Measurements from ENCODE around the gene C6orf132. TPM values are rescaled to one million over a fixed set of nuclear protein-coding genes. Genes with fewer than 3 reads are reported as not detected.

The C6orf132 gene
- total and polyA plus RNA-seq, 2 of the 8 experiments (the other 6 are each of a cell fraction or from before 2014, with no cell fraction given), result 31.5 to 64.0 TPM

- H3K56ac ChIP-seq (replicated peaks; ENCODE audit: insufficient read length, low read depth, low read length), result no peak overlapping the region
- peaks cover 0 to 8% (median 5%) of the 10 kb centered on the region in 4 experiments; a peak in 5 of 7 replicates for H3K4me1 ChIP-seq (replicated peaks in 1 of 4; ENCODE audit: control insufficient read depth in 3 of 4, insufficient read depth in 4 of 4, low read length in 3 of 4)
- no peak overlapping the region for H3K4ac ChIP-seq (replicated peaks; ENCODE audit: insufficient read length, low read depth, low read length)
- no peak overlapping the region for H2BK15ac ChIP-seq (ENCODE audit: low read length)
- H3K14ac ChIP-seq (ENCODE audit: insufficient read length), result no peak overlapping the region
- H2BK12ac ChIP-seq (ENCODE audit: low read depth, low read length), result no peak overlapping the region
- H2BK5ac ChIP-seq (ENCODE audit: low read depth, low read length), result no peak overlapping the region
- H4K20me1 ChIP-seq (replicated peaks in 1 of 2; ENCODE audit: control insufficient read depth in 1 of 2, insufficient read depth in 2 of 2, low read length in 2 of 2), result no peaks in the 10 kb centered on the region
- DNase-seq (ENCODE audit: low read depth in 1 of 2, low spot score in 2 of 2) (no peak), FAIRE-seq (no peak)
- H2BK120ac ChIP-seq (replicated peaks; ENCODE audit: low read depth, low read length), result no peak overlapping the region
- H2AFZ ChIP-seq (ENCODE audit: low read length), result no peak overlapping the region
- POLR2A ChIA-PET (ENCODE audit: partially characterized antibody), result interaction anchor here (0.8 to 1.0 kb wide), 3 partner anchors 14 to 91 kb away, joined by 3 to 4 read pairs (median 4); no protein-coding TSS in a partner anchor
- no peak overlapping the region for H2BK20ac ChIP-seq (ENCODE audit: low read length)
- H4K91ac ChIP-seq (replicated peaks; ENCODE audit: insufficient read length, low read length), result no peak overlapping the region
- no peaks in the 10 kb centered on the region for H3K23me2 ChIP-seq (ENCODE audit: low read depth, low read length)
- H3K79me1 ChIP-seq (ENCODE audit: low read depth, low read length), result no peaks in the 10 kb centered on the region
- H3K18ac ChIP-seq (ENCODE audit: extremely low read depth, low read length), result no peak overlapping the region
- no peak for TF ChIP-seq TCF12 (IDR thresholded peaks at IDR 0.05; ENCODE audit: low read depth, low read length)
- TF ChIP-seq ATF2 (IDR thresholded peaks at IDR 0.05; ENCODE audit: low read length), result no peak
- TF ChIP-seq CBX5 (IDR thresholded peaks at IDR 0.05; ENCODE audit: low read depth, low read length), result no peak
- no peak for TF ChIP-seq CEBPB (IDR thresholded peaks at IDR 0.05; ENCODE audit: low read depth, low read length)
- no peak for TF ChIP-seq YY1 (IDR thresholded peaks at IDR 0.05; ENCODE audit: low read depth, low read length)
- no peak for TF ChIP-seq EP300 (IDR thresholded peaks at IDR 0.05; ENCODE audit: borderline replicate concordance in 1 of 2, low read depth in 2 of 2, low read length in 2 of 2)
- H3K4me2 ChIP-seq (ENCODE audit: insufficient read depth in 1 of 2, low read depth in 2 of 2, low read length in 2 of 2), result no peak overlapping the region
- no peak overlapping the region for H3K27ac ChIP-seq (ENCODE audit: low read depth, low read length)
- CTCF ChIA-PET (ENCODE audit: partially characterized antibody), result interaction anchor here (0.6 to 3.3 kb wide), 14 partner anchors 9 to 673 kb away, joined by 3 to 11 read pairs (median 4); partner anchors contain the start of gene GUCA1A
- no peak overlapping the region for H4K8ac ChIP-seq (ENCODE audit: extremely low read depth, insufficient read depth, low read length)
- no peaks in the 10 kb centered on the region for H3K36me3 ChIP-seq (ENCODE audit: control insufficient read depth in 2 of 4, insufficient read depth in 4 of 4, low read length in 3 of 4)
- H3K4me3 ChIP-seq (ENCODE audit: extremely low read depth in 1 of 4, insufficient read depth in 2 of 4, low read depth in 3 of 4, low read length in 4 of 4), result no peak overlapping the region
- no peak overlapping the region for H2AK5ac ChIP-seq (ENCODE audit: low read depth, low read length)
- WGBS, 2 experiments (ENCODE audit: extremely low coverage in 1 of 2, insufficient coverage in 1 of 2, insufficient read length in 1 of 2, insufficient replicate concordance in 2 of 2, low coverage in 1 of 2, low lambda C conversion rate in 2 of 2, missing lambda C conversion rate in 1 of 2), result 96% methylated on average over 6 of the region's 6 CpGs; no CpG with 5 or more reads in 1 of the 2 experiments
- H3K9me3 ChIP-seq (ENCODE audit: insufficient read depth in 2 of 2, low read depth in 1 of 2, low read length in 1 of 2), result no peaks in the 10 kb centered on the region
- no peaks in the 10 kb centered on the region for H3K27me3 ChIP-seq (replicated peaks in 1 of 4; ENCODE audit: control insufficient read depth in 3 of 4, extremely low read depth in 1 of 4, insufficient read depth in 3 of 4, low read length in 3 of 4)
- H3K79me2 ChIP-seq (ENCODE audit: control insufficient read depth in 1 of 2, insufficient read depth in 2 of 2, low read length in 2 of 2), result no peaks in the 10 kb centered on the region
- H4K5ac ChIP-seq (ENCODE audit: insufficient read length, low read depth, low read length), result no peak overlapping the region
- no peak overlapping the region for H3K9ac ChIP-seq (replicated peaks in 1 of 4; ENCODE audit: extremely low read depth in 1 of 4, low read depth in 3 of 4, low read length in 3 of 4)
- H3K23ac ChIP-seq (ENCODE audit: insufficient read length), result no peak overlapping the region
Measured at GRCh38 chr6:42188406-42188805, 46.0 kb upstream of the C6orf132 start.

All from H1 (cell line).